Thyroid gland (tissue), 4 donors: ENCODE measurements around the gene AADACL4. TPM values are rescaled to one million over a fixed set of nuclear protein-coding genes. Genes with fewer than 3 reads are reported as not detected.

Source experiments
- DNase-seq, 2 donors: peaks; one replicate each; pipeline ENCODE4 v3.0.0-alpha.2; 2019
- H3K27ac ChIP-seq, 3 donors: fragments of 200-600 bp; sonication (generic); 1 replicate in 2 of 3; 2 replicates in 1 of 3; pipeline ENCODE4 v1.5.1; 2016 to 2019; ENCODE audit warnings: mild to moderate bottlenecking in 1 of 3, moderate library complexity in 1 of 3
- H3K27me3 ChIP-seq: fragments of 200-600 bp; sonication (generic); one replicate; pipeline ENCODE4 v1.5.1; 2019
- H3K36me3 ChIP-seq, 2 donors: fragments of 200-600 bp; sonication (generic); one replicate each; pipeline ENCODE4 v1.5.1; 2016 to 2019
- H3K4me1 ChIP-seq, 2 donors: fragments of 200-600 bp; sonication (generic); one replicate each; pipeline ENCODE4 v1.5.1; 2017 to 2019
- H3K4me3 ChIP-seq, 3 donors: fragments of 200-600 bp; sonication (generic); replicated peaks in 1 of 3; 1 replicate in 2 of 3; 2 replicates in 1 of 3; pipeline ENCODE4 v1.5.1; 2016; ENCODE audit warnings: mild to moderate bottlenecking in 1 of 3
- H3K9me3 ChIP-seq: fragments of 200-600 bp; sonication (generic); one replicate; pipeline ENCODE4 v1.5.1; 2017
- POLR2A ChIP-seq, 2 donors: fragments of 450-650 bp; IDR thresholded peaks; one replicate each; pipeline ENCODE4 v1.6.1; 2017; ENCODE audit warnings: antibody characterized with exemption in 2 of 2, mild to moderate bottlenecking in 2 of 2, moderate library complexity in 1 of 2
- WGBS, 2 donors: methylation state at CpG; one replicate each; pipeline ENCODE4 v1.1.5; 2017; 5-methylcytosine and 5-hydroxymethylcytosine counted together
- intact Hi-C: fragments of 100-400 bp; cut with DNase I; formaldehyde crosslinking; loops from one replicate; pipeline ENCODE4 v1.15.1; 2023
- total RNA-seq, 4 donors: library from RNA; depleted of rRNA; stranded (reverse); fragments of >200 nt; gene quantifications; one replicate each; pipeline ENCODE4 v1.2.3, GENCODE V29; 2016
- TF ChIP-seq, protein P1 (sequence below), 6 experiments: fragments of 200-600 bp in 3 of 6; fragments of 450-650 bp in 3 of 6; sonication (generic) in 3 of 6; IDR thresholded peaks; one replicate each; pipeline ENCODE4 v1.5.1; 2016 to 2019; ENCODE audit warnings: antibody characterized with exemption in 6 of 6, mild to moderate bottlenecking in 2 of 6, inconsistent platforms in 1 of 6, moderate library complexity in 1 of 6

AADACL4 gene
- total RNA-seq, 4 donors from 2014 or later = not detected

DNA sequence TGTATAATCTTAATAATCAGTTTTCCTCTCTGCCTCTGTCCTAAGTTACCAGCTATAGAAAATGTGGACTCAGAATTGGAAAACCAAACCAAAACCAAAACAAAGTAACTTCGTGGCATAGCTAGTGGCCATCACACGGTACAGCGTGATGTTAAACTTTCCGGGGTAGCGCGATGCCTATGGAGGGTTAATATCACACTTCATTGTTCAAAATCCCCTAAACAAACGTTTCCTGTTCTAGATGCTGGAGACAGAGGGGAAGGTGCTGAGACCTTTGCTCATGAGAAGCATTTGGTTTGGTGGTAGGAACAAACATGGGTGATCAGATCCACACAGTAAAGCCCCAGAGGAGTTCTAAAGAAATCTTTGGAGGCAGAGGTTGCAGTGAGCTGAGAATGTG, 4.9 kb downstream of the AADACL4 start:
- no peak for DNase-seq
- H3K27ac ChIP-seq = no peak overlapping the region
- 89% methylated on average over 7 of the region's 7 CpGs for WGBS, 2 donors
- H3K27me3 ChIP-seq = no peaks in the 10 kb centered on the region
- no peaks in the 10 kb centered on the region for H3K4me1 ChIP-seq
- TF ChIP-seq POLR2A (IDR thresholded peaks at IDR 0.05) = no peak
- no peaks in the 10 kb centered on the region for H3K36me3 ChIP-seq
- H3K4me3 ChIP-seq = no peak overlapping the region
- no peaks in the 10 kb centered on the region for H3K9me3 ChIP-seq
- intact Hi-C loops = no loop called here

- 71% methylated on average over 5 of the region's 5 CpGs for WGBS, 2 donors
- Histone ChIP-seq H3K4me1 (no peaks in the 10 kb centered on the region), H3K36me3 (no peaks in the 10 kb centered on the region), H3K27me3 (no peaks in the 10 kb centered on the region), H3K9me3 (no peaks in the 10 kb centered on the region), H3K27ac (no peak overlapping the region), H3K4me3 (no peak overlapping the region)
- intact Hi-C loops = no loop called here
- TF ChIP-seq POLR2A (IDR thresholded peaks at IDR 0.05) = no peak
- TF ChIP-seq, protein P1, sequence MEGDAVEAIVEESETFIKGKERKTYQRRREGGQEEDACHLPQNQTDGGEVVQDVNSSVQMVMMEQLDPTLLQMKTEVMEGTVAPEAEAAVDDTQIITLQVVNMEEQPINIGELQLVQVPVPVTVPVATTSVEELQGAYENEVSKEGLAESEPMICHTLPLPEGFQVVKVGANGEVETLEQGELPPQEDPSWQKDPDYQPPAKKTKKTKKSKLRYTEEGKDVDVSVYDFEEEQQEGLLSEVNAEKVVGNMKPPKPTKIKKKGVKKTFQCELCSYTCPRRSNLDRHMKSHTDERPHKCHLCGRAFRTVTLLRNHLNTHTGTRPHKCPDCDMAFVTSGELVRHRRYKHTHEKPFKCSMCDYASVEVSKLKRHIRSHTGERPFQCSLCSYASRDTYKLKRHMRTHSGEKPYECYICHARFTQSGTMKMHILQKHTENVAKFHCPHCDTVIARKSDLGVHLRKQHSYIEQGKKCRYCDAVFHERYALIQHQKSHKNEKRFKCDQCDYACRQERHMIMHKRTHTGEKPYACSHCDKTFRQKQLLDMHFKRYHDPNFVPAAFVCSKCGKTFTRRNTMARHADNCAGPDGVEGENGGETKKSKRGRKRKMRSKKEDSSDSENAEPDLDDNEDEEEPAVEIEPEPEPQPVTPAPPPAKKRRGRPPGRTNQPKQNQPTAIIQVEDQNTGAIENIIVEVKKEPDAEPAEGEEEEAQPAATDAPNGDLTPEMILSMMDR (IDR thresholded peaks at IDR 0.05) = no peak
- no peak for DNase-seq
These were observed 6.1 kb downstream of the AADACL4 start for GRCh38 chr1:12649971-12650421.

DNA sequence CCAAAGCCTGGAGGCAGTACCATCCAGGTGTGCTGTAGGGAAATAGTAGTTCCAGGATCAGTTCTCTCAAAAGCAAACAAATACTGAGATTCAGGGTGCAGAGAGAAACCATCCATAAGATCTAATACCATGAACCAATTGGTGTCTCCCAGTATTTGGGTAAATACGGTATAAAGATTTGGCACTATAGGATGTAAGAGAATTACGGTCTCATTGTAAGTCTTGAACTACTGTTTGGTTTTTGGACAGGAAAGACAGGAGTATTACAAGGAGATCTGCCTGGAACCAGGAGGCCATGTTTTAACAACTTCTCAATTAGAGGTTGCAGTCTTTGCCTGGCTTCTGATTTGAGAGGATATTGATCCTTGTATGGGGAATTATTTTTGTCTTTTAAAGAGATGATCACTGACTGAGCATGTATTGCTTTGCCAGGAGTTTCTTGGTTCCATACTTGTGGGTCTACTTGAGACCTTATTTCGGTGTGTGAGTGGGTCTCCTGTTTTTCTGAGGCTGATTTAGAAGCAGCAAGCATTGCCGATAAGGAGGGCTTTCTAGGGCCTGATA, 10.2 kb downstream of the AADACL4 start:
- Histone ChIP-seq H3K27ac (no peak overlapping the region), H3K4me3 (no peak overlapping the region), H3K36me3 (no peaks in the 10 kb centered on the region), H3K27me3 (no peaks in the 10 kb centered on the region), H3K9me3 (no peaks in the 10 kb centered on the region), H3K4me1 (no peaks in the 10 kb centered on the region)
- intact Hi-C loops = no loop called here
- TF ChIP-seq, protein P1 (IDR thresholded peaks at IDR 0.05) = no peak
- no peak for TF ChIP-seq POLR2A (IDR thresholded peaks at IDR 0.05)
- DNase-seq = no peak
- 84 to 87% methylated on average over 4 of the region's 4 CpGs for WGBS, 2 donors

- H3K36me3 ChIP-seq = no peaks in the 10 kb centered on the region
- H3K9me3 ChIP-seq = no peaks in the 10 kb centered on the region
- intact Hi-C loops = loop anchor here (5.0 kb wide), 1 partner anchor 342 kb away; no protein-coding TSS in a partner anchor
- TF ChIP-seq, protein P1 (IDR thresholded peaks at IDR 0.05) = no peak
- no peak for TF ChIP-seq POLR2A (IDR thresholded peaks at IDR 0.05)
- WGBS, 2 donors = 88 to 91% methylated on average over 8 of the region's 8 CpGs
- H3K4me1 ChIP-seq = no peaks in the 10 kb centered on the region
- H3K27me3 ChIP-seq = no peaks in the 10 kb centered on the region
- H3K4me3 ChIP-seq = no peak overlapping the region
- no peak overlapping the region for H3K27ac ChIP-seq
- DNase-seq = no peak
These were observed 10.8 kb downstream of the AADACL4 start for GRCh38 chr1:12654657-12655056.

DNA sequence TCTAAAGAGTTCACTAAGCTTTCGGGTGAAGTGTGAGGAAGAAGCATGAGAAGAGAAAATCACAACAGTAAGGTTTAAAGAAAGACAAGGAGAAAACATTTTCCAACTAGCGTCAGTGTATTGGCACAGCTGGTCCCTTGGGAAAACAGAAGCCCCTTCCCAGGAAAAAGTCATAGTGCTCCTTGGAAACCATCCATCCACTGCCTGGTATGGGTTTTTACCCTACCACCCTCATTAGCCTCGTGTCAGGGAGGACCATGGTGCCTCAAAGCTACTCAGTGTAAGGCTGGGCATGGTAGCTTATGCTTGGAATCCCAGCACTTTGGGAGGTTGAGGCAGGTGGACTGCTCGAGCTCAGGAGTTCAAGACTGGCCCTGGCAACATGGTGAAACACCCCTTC, 12.7 kb downstream of the AADACL4 start:
- no peaks in the 10 kb centered on the region for H3K4me1 ChIP-seq
- H3K4me3 ChIP-seq = no peak overlapping the region
- no peaks in the 10 kb centered on the region for H3K9me3 ChIP-seq
- H3K27ac ChIP-seq = no peak overlapping the region
- DNase-seq = no peak
- TF ChIP-seq, protein P1 (IDR thresholded peaks at IDR 0.05) = no peak
- TF ChIP-seq POLR2A (IDR thresholded peaks at IDR 0.05) = no peak
- 82 to 83% methylated on average over 4 of the region's 4 CpGs for WGBS, 2 donors
- no peaks in the 10 kb centered on the region for H3K36me3 ChIP-seq
- intact Hi-C loops = loop anchor here (2.0 to 5.0 kb wide), 2 partner anchors 344 to 384 kb away; no protein-coding TSS in a partner anchor
- no peaks in the 10 kb centered on the region for H3K27me3 ChIP-seq
